ENCODE results near the gene DCAF8L1. TPM values are rescaled to one million over a fixed set of nuclear protein-coding genes. Genes with fewer than 3 reads are reported as not detected.
"Not testable (repeated sequence)": the region's sequence is repeated elsewhere in the genome, so short reads cannot be mapped to it uniquely, and the experiment has no call there.

Gene DCAF8L1
- total and polyA plus RNA-seq, 7 experiments from 2014 or later, result not detected

GRCh38 chrX:27996132-27996531 lies 14.9 kb upstream of the DCAF8L1 start:
- no peaks in the 10 kb centered on the region for H3K27me3 ChIP-seq (ENCODE audit: control insufficient read depth in 2 of 2, insufficient read depth in 2 of 2, low read length in 2 of 2)
- H3K27ac ChIP-seq (ENCODE audit: low read depth, low read length), result no peak overlapping the region
- ChIA-PET CTCF (no interaction called here), POLR2A (no interaction called here)
- H3K27ac Mint-ChIP-seq, result no peak overlapping the region
- no peak overlapping the region for H3K4me3 ChIP-seq (ENCODE audit: low read length)
- intact Hi-C loops (cut with micrococcal nuclease), result no loop called here
- no peak overlapping the region for H3K4me3 Mint-ChIP-seq
- H3K4me1 ChIP-seq (ENCODE audit: control insufficient read depth in 2 of 2, insufficient read depth in 2 of 2, low read length in 2 of 2), result no peaks in the 10 kb centered on the region
- H3K9me3 ChIP-seq (ENCODE audit: control insufficient read depth in 2 of 3, low read length in 3 of 3), result no peaks in the 10 kb centered on the region
- H3K9me3 Mint-ChIP-seq, result peaks cover 0 to 3% (median 0%) of the 10 kb centered on the region in 11 donors
- ATAC-seq, result no peak
- no peaks in the 10 kb centered on the region for H3K4me1 Mint-ChIP-seq
- no peaks in the 10 kb centered on the region for H3K36me3 Mint-ChIP-seq
- H3K27me3 Mint-ChIP-seq, result no peaks in the 10 kb centered on the region
- H3K36me3 ChIP-seq (ENCODE audit: control insufficient read depth in 2 of 3, insufficient read depth in 3 of 3, low read length in 3 of 3), result no peaks in the 10 kb centered on the region
- DNase-seq, result no peak

- no peaks in the 10 kb centered on the region for H3K9me3 ChIP-seq (ENCODE audit: control insufficient read depth in 2 of 3, low read length in 3 of 3)
- no peak overlapping the region for H3K27ac ChIP-seq (ENCODE audit: low read depth, low read length)
- no peak overlapping the region for H3K27ac Mint-ChIP-seq
- intact Hi-C loops (cut with micrococcal nuclease), result no loop called here
- H3K4me3 Mint-ChIP-seq, result no peak overlapping the region
- H3K36me3 ChIP-seq (ENCODE audit: control insufficient read depth in 2 of 3, insufficient read depth in 3 of 3, low read length in 3 of 3), result no peaks in the 10 kb centered on the region
- ATAC-seq, result no peak
- H3K36me3 Mint-ChIP-seq, result no peaks in the 10 kb centered on the region
- no peak for DNase-seq
- ChIA-PET CTCF (no interaction called here), POLR2A (no interaction called here)
- peaks cover 0 to 3% (median 0%) of the 10 kb centered on the region in 11 donors for H3K9me3 Mint-ChIP-seq
- no peaks in the 10 kb centered on the region for H3K4me1 ChIP-seq (ENCODE audit: control insufficient read depth in 2 of 2, insufficient read depth in 2 of 2, low read length in 2 of 2)
- H3K27me3 Mint-ChIP-seq, result no peaks in the 10 kb centered on the region
- H3K27me3 ChIP-seq (ENCODE audit: control insufficient read depth in 2 of 2, insufficient read depth in 2 of 2, low read length in 2 of 2), result no peaks in the 10 kb centered on the region
- H3K4me1 Mint-ChIP-seq, result no peaks in the 10 kb centered on the region
- H3K4me3 ChIP-seq (ENCODE audit: low read length), result no peak overlapping the region
Measured at GRCh38 chrX:27995611-27996010, 14.4 kb upstream of the DCAF8L1 start.

- Mint-ChIP-seq H3K4me1 (no peaks in the 10 kb centered on the region), H3K27me3 (no peaks in the 10 kb centered on the region), H3K9me3 (peaks cover 0 to 4% (median 0%) of the 10 kb centered on the region in 11 donors), H3K36me3 (no peaks in the 10 kb centered on the region), H3K27ac (no peak overlapping the region), H3K4me3 (no peak overlapping the region)
- Histone ChIP-seq H3K27me3 (ENCODE audit: control insufficient read depth in 2 of 2, insufficient read depth in 2 of 2, low read length in 2 of 2) (no peaks in the 10 kb centered on the region), H3K27ac (ENCODE audit: low read depth, low read length) (no peak overlapping the region), H3K4me3 (ENCODE audit: low read length) (no peak overlapping the region), H3K4me1 (ENCODE audit: control insufficient read depth in 2 of 2, insufficient read depth in 2 of 2, low read length in 2 of 2) (no peaks in the 10 kb centered on the region), H3K9me3 (ENCODE audit: control insufficient read depth in 2 of 3, low read length in 3 of 3) (no peaks in the 10 kb centered on the region), H3K36me3 (ENCODE audit: control insufficient read depth in 2 of 3, insufficient read depth in 3 of 3, low read length in 3 of 3) (no peaks in the 10 kb centered on the region)
- intact Hi-C loops (cut with micrococcal nuclease), result no loop called here
- no peak for DNase-seq
- no peak for ATAC-seq
- POLR2A ChIA-PET, result no interaction called here
- CTCF ChIA-PET, result no interaction called here
Measured at GRCh38 chrX:27987862-27988646, 6.8 kb upstream of the DCAF8L1 start.

GRCh38 chrX:27976934-27977333 lies 4.3 kb downstream of the DCAF8L1 start:
- H3K27ac ChIP-seq (ENCODE audit: low read depth, low read length); DNase-seq; H3K27me3 ChIP-seq (ENCODE audit: control insufficient read depth in 2 of 2, insufficient read depth in 2 of 2, low read length in 2 of 2); POLR2A ChIA-PET; H3K27me3 Mint-ChIP-seq; H3K4me3 ChIP-seq (ENCODE audit: low read length); CTCF ChIA-PET; H3K36me3 ChIP-seq (ENCODE audit: control insufficient read depth in 2 of 3, insufficient read depth in 3 of 3, low read length in 3 of 3); ATAC-seq; H3K27ac Mint-ChIP-seq; H3K4me1 Mint-ChIP-seq; intact Hi-C loops (cut with micrococcal nuclease); H3K4me1 ChIP-seq (ENCODE audit: control insufficient read depth in 2 of 2, insufficient read depth in 2 of 2, low read length in 2 of 2); H3K4me3 Mint-ChIP-seq; H3K36me3 Mint-ChIP-seq; H3K9me3 ChIP-seq (ENCODE audit: control insufficient read depth in 2 of 3, low read length in 3 of 3): not testable (repeated sequence)
- H3K9me3 Mint-ChIP-seq, result peaks cover 0 to 12% (median 3%) of the 10 kb centered on the region in 11 donors

- no peaks in the 10 kb centered on the region for H3K36me3 ChIP-seq (ENCODE audit: control insufficient read depth in 2 of 3, insufficient read depth in 3 of 3, low read length in 3 of 3)
- Mint-ChIP-seq H3K4me1 (no peaks in the 10 kb centered on the region), H3K36me3 (no peaks in the 10 kb centered on the region), H3K27ac (no peak overlapping the region), H3K9me3 (peaks cover 0 to 14% (median 5%) of the 10 kb centered on the region in 11 donors), H3K27me3 (no peaks in the 10 kb centered on the region), H3K4me3 (no peak overlapping the region)
- no peak overlapping the region for H3K4me3 ChIP-seq (ENCODE audit: low read length)
- CTCF ChIA-PET, result no interaction called here
- H3K27ac ChIP-seq (ENCODE audit: low read depth, low read length), result no peak overlapping the region
- no peak for ATAC-seq
- no peaks in the 10 kb centered on the region for H3K9me3 ChIP-seq (ENCODE audit: control insufficient read depth in 2 of 3, low read length in 3 of 3)
- POLR2A ChIA-PET, result no interaction called here
- H3K27me3 ChIP-seq (ENCODE audit: control insufficient read depth in 2 of 2, insufficient read depth in 2 of 2, low read length in 2 of 2), result no peaks in the 10 kb centered on the region
- no peaks in the 10 kb centered on the region for H3K4me1 ChIP-seq (ENCODE audit: control insufficient read depth in 2 of 2, insufficient read depth in 2 of 2, low read length in 2 of 2)
- DNase-seq, result no peak
- intact Hi-C loops (cut with micrococcal nuclease), result no loop called here
Measured at GRCh38 chrX:27976284-27976683, 5.0 kb downstream of the DCAF8L1 start.

GRCh38 chrX:27968878-27969277 lies 12.4 kb downstream of the DCAF8L1 start:
- peaks cover 0 to 2% (median 0%) of the 10 kb centered on the region in 7 donors for H3K4me1 Mint-ChIP-seq
- no peaks in the 10 kb centered on the region for H3K36me3 ChIP-seq (ENCODE audit: control insufficient read depth in 2 of 3, insufficient read depth in 3 of 3, low read length in 3 of 3)
- CTCF ChIA-PET, result no interaction called here
- H3K27me3 ChIP-seq (ENCODE audit: control insufficient read depth in 2 of 2, insufficient read depth in 2 of 2, low read length in 2 of 2), result no peaks in the 10 kb centered on the region
- H3K27ac ChIP-seq (ENCODE audit: low read depth, low read length), result no peak overlapping the region
- intact Hi-C loops (cut with micrococcal nuclease), result no loop called here
- no peak overlapping the region for H3K4me3 ChIP-seq (ENCODE audit: low read length)
- H3K4me1 ChIP-seq (ENCODE audit: control insufficient read depth in 2 of 2, insufficient read depth in 2 of 2, low read length in 2 of 2), result no peaks in the 10 kb centered on the region
- H3K4me3 Mint-ChIP-seq, result no peak overlapping the region
- H3K27me3 Mint-ChIP-seq, result no peaks in the 10 kb centered on the region
- H3K9me3 ChIP-seq (ENCODE audit: control insufficient read depth in 2 of 3, low read length in 3 of 3), result no peaks in the 10 kb centered on the region
- H3K9me3 Mint-ChIP-seq, result peaks cover 0 to 10% (median 5%) of the 10 kb centered on the region in 11 donors
- DNase-seq (no peak), ATAC-seq (no peak)
- POLR2A ChIA-PET, result no interaction called here
- no peaks in the 10 kb centered on the region for H3K36me3 Mint-ChIP-seq
- no peak overlapping the region for H3K27ac Mint-ChIP-seq

- ChIA-PET POLR2A (no interaction called here), CTCF (no interaction called here)
Measured at GRCh38 chrX:27968352-27968751, 12.9 kb downstream of the DCAF8L1 start.

More at GRCh38 chrX:27968352-27968751, 12.9 kb downstream of the DCAF8L1 start:
- Mint-ChIP-seq H3K27me3 (no peaks in the 10 kb centered on the region), H3K36me3 (no peaks in the 10 kb centered on the region), H3K9me3 (peaks cover 0 to 8% (median 5%) of the 10 kb centered on the region in 11 donors), H3K27ac (no peak overlapping the region), H3K4me3 (no peak overlapping the region), H3K4me1 (peaks cover 0 to 2% (median 0%) of the 10 kb centered on the region in 7 donors)
- Histone ChIP-seq H3K4me3 (ENCODE audit: low read length) (no peak overlapping the region), H3K27ac (ENCODE audit: low read depth, low read length) (no peak overlapping the region), H3K27me3 (ENCODE audit: control insufficient read depth in 2 of 2, insufficient read depth in 2 of 2, low read length in 2 of 2) (no peaks in the 10 kb centered on the region), H3K9me3 (ENCODE audit: control insufficient read depth in 2 of 3, low read length in 3 of 3) (no peaks in the 10 kb centered on the region), H3K4me1 (ENCODE audit: control insufficient read depth in 2 of 2, insufficient read depth in 2 of 2, low read length in 2 of 2) (no peaks in the 10 kb centered on the region), H3K36me3 (ENCODE audit: control insufficient read depth in 2 of 3, insufficient read depth in 3 of 3, low read length in 3 of 3) (no peaks in the 10 kb centered on the region)
- no peak for DNase-seq
- no peak for ATAC-seq
- intact Hi-C loops (cut with micrococcal nuclease), result no loop called here
